GM12878 (cell line): Measurements from ENCODE around the gene MAGI2. TPM values are rescaled to one million over a fixed set of nuclear protein-coding genes. Genes with fewer than 3 reads are reported as not detected.

Experiments
- ATAC-seq: fragments of 200-7000 bp; cut with Tn5 transposase; 3 replicates; pipeline ENCODE4 v1.9.1; 2020; ENCODE audit warnings: mild to moderate bottlenecking, moderate library complexity
- BruUV-seq: library from RNA; stranded (reverse); fragments of 400-500 nt; replicated peaks from 2 replicates; lab custom pipeline; 2021; lab: Mats Ljungman, UMichigan
- CTCF ChIA-PET: fragments of 300-600 bp; sonication (Branson Sonifier 250); formaldehyde crosslinking; extraction: SDS; loops from one replicate; lab custom pipeline; 2021; ENCODE audit warnings: inconsistent platforms; lab: Yijun Ruan, JAX
- POLR2A ChIA-PET: fragments of 350-600 bp; formaldehyde crosslinking; extraction: SDS; loops from one replicate; lab custom pipeline; 2021; ENCODE audit warnings: inconsistent platforms; lab: Charles Lee
- RAD21 ChIA-PET: fragments of 300-600 bp; sonication (Branson Sonifier 250); formaldehyde crosslinking; loops from one replicate; lab custom pipeline; 2023; ENCODE audit warnings: antibody characterized with exemption; ENCODE audit not compliant: unreplicated experiment; lab: Charles Lee
- SMC1A ChIA-PET: fragments of 300-600 bp; sonication (Branson Sonifier 250); formaldehyde crosslinking; loops from one replicate; lab custom pipeline; 2023; ENCODE audit not compliant: unreplicated experiment, uncharacterized antibody; lab: Charles Lee
- DNase-seq: peaks from one replicate; pipeline ENCODE4 v3.0.0-alpha.2; 2011; ENCODE audit warnings: low read depth, low spot score
- FAIRE-seq: peaks from 3 replicates; lab custom pipeline; 2011; peaks lifted over from hg19 to GRCh38; lab: Jason Lieb, UNC
- H2AFZ ChIP-seq: 2 replicates; pipeline ENCODE4 v1.6.0; 2011; ENCODE audit warnings: low read depth, low read length, control low read depth; ENCODE audit not compliant: control insufficient read depth
- H3K27ac ChIP-seq: 2 replicates; pipeline ENCODE4 v1.5.1; 2011; ENCODE audit warnings: control low read depth; ENCODE audit not compliant: control insufficient read depth, insufficient read depth
- H3K27me3 ChIP-seq, 2 experiments: replicated peaks in 1 of 2; 2 replicates each; pipeline versions ENCODE4 v1.6.0 to v1.6.1; 2011; ENCODE audit warnings: low read length in 1 of 2; ENCODE audit not compliant: control insufficient read depth in 2 of 2, insufficient read depth in 2 of 2
- H3K36me3 ChIP-seq, 2 experiments: 2 replicates each; pipeline ENCODE4 v1.5.1; 2011; ENCODE audit warnings: low read length in 1 of 2; ENCODE audit not compliant: control insufficient read depth in 2 of 2, insufficient read depth in 2 of 2
- H3K4me1 ChIP-seq: 2 replicates; pipeline ENCODE4 v1.6.1; 2011; ENCODE audit warnings: mild to moderate bottlenecking, low read length, moderate library complexity, mixed read lengths; ENCODE audit not compliant: control insufficient read depth, insufficient read depth
- H3K4me2 ChIP-seq: 2 replicates; pipeline ENCODE4 v1.6.0; 2011; ENCODE audit warnings: control low read depth; ENCODE audit not compliant: control insufficient read depth, insufficient read depth
- H3K4me3 ChIP-seq: fragments of 200-600 bp; sonication (generic); 2 replicates; pipeline ENCODE4 v1.5.1; 2016
- H3K79me2 ChIP-seq: 2 replicates; pipeline ENCODE4 v1.6.0; 2011; ENCODE audit warnings: low read length; ENCODE audit not compliant: control insufficient read depth, insufficient read depth
- H3K9ac ChIP-seq: 2 replicates; pipeline ENCODE4 v1.8.0; 2011; ENCODE audit warnings: low read length, control low read depth, mixed read lengths; ENCODE audit not compliant: control insufficient read depth, insufficient read depth
- H3K9me3 ChIP-seq: replicated peaks from 3 replicates; pipeline ENCODE4 v1.5.1; 2011; ENCODE audit warnings: mild to moderate bottlenecking, low read length; ENCODE audit not compliant: control insufficient read depth, insufficient read depth
- H4K20me1 ChIP-seq: 2 replicates; pipeline ENCODE4 v1.6.0; 2011; ENCODE audit not compliant: control insufficient read depth, insufficient read depth
- CBFB ChIP-seq: IDR thresholded peaks from 2 replicates; pipeline ENCODE4 v1.6.1; 2016; ENCODE audit warnings: antibody characterized with exemption, low read depth
- CREB1 ChIP-seq: IDR thresholded peaks from 2 replicates; pipeline ENCODE4 v1.6.1; 2012; ENCODE audit warnings: low read depth, mild to moderate bottlenecking, inconsistent platforms
- ETV6 ChIP-seq, 2 experiments: fragments of 450-650 bp in 1 of 2; IDR thresholded peaks in 1 of 2; conservative IDR thresholded peaks in 1 of 2; 2 replicates each; pipeline ENCODE4 v1.6.1; 2014; ENCODE audit warnings: antibody characterized with exemption in 1 of 2, borderline replicate concordance in 1 of 2, low read depth in 1 of 2, mild to moderate bottlenecking in 1 of 2, moderate library complexity in 1 of 2
- FOXM1 ChIP-seq: IDR thresholded peaks from 2 replicates; pipeline ENCODE4 v1.6.1; 2012; ENCODE audit warnings: low read depth, mild to moderate bottlenecking, inconsistent platforms, low read length, moderate library complexity
- IKZF1 ChIP-seq: fragments of 450-650 bp; conservative IDR thresholded peaks from 2 replicates; pipeline ENCODE4 v1.6.1; 2017; ENCODE audit warnings: antibody characterized with exemption, mild to moderate bottlenecking
- LARP7 ChIP-seq: fragments of 450-650 bp; IDR thresholded peaks from 2 replicates; pipeline ENCODE4 v1.6.1; 2017; ENCODE audit warnings: mild to moderate bottlenecking
- MTA3 ChIP-seq: IDR thresholded peaks from 2 replicates; pipeline ENCODE4 v1.6.1; 2012; ENCODE audit warnings: low read length, inconsistent platforms, borderline replicate concordance
- MYB ChIP-seq: fragments of 150-350 bp; IDR thresholded peaks from 2 replicates; pipeline ENCODE4 v1.6.1; 2014; ENCODE audit warnings: mild to moderate bottlenecking, low read depth, low read length, borderline replicate concordance
- NKRF ChIP-seq: fragments of 450-650 bp; conservative IDR thresholded peaks from 2 replicates; pipeline ENCODE4 v1.6.1; 2017; ENCODE audit warnings: mild to moderate bottlenecking, moderate library complexity
- RAD51 ChIP-seq: fragments of 450-650 bp; IDR thresholded peaks from 2 replicates; pipeline ENCODE4 v1.6.1; 2016; ENCODE audit warnings: moderate library complexity, mild to moderate bottlenecking, inconsistent platforms
- STAT1 ChIP-seq: fragments of 450-650 bp; conservative IDR thresholded peaks from 2 replicates; pipeline ENCODE4 v1.6.1; 2014; ENCODE audit warnings: antibody characterized with exemption, mild to moderate bottlenecking
- STAT3 ChIP-seq: IDR thresholded peaks from 2 replicates; pipeline ENCODE4 v1.6.1; 2011; ENCODE audit warnings: low read depth, low read length, improper control_type of control experiment
- ZBTB40 ChIP-seq: fragments of 450-650 bp; IDR thresholded peaks from 2 replicates; pipeline ENCODE4 v1.6.1; 2016; ENCODE audit warnings: mild to moderate bottlenecking, moderate library complexity, borderline replicate concordance
- ZNF207 ChIP-seq: fragments of 450-650 bp; IDR thresholded peaks from 2 replicates; pipeline ENCODE4 v1.6.1; 2014; ENCODE audit warnings: antibody characterized with exemption, mild to moderate bottlenecking, borderline replicate concordance
- ZNF24 ChIP-seq: fragments of 450-650 bp; IDR thresholded peaks from 2 replicates; pipeline ENCODE4 v1.6.1; 2017; ENCODE audit warnings: antibody characterized with exemption, mild to moderate bottlenecking
- ZNF622 ChIP-seq: fragments of 450-650 bp; IDR thresholded peaks from 2 replicates; pipeline ENCODE4 v1.6.1; 2017; ENCODE audit warnings: mild to moderate bottlenecking, inconsistent platforms
- ZSCAN29 ChIP-seq: fragments of 450-650 bp; IDR thresholded peaks from 2 replicates; pipeline ENCODE4 v1.6.1; 2017; ENCODE audit warnings: mild to moderate bottlenecking, moderate library complexity
- ZZZ3 ChIP-seq: IDR thresholded peaks from 2 replicates; pipeline ENCODE4 v1.6.1; 2011; ENCODE audit warnings: low read depth; ENCODE audit not compliant: control insufficient read depth, insufficient read length
- WGBS: methylation state at CpG from one replicate; pipeline ENCODE4 v1.1.6; 2016; ENCODE audit warnings: low lambda C conversion rate; ENCODE audit not compliant: insufficient replicate concordance, insufficient coverage; ENCODE audit errors: missing lambda C conversion rate; 5-methylcytosine and 5-hydroxymethylcytosine counted together
- in situ Hi-C: fragments of 300-500 bp; cut with MboI; formaldehyde crosslinking; loops from 9 replicates; pipeline ENCODE4 v1.14.3; 2018; ENCODE audit warnings: mixed read lengths
- intact Hi-C: fragments of 100-400 bp; cut with micrococcal nuclease; formaldehyde crosslinking; loops from one replicate; pipeline ENCODE4 v1.14.2; 2022; ENCODE audit not compliant: unreplicated experiment
- polyA plus RNA-seq, 11 experiments: library from polyadenylated mRNA; depleted of rRNA in 4 of 11; unstranded in 6 of 11; stranded (reverse) in 5 of 11; fragments of >200 nt; fragmentation: Nextera tagmentation in 4 of 11; fragmentation: Illumina TruSeq in 1 of 11; extraction: Ambion mirVana in 4 of 11; extraction: Trizol in 1 of 11; gene quantifications; 1 replicate in 1 of 11; 2 replicates in 10 of 11; pipeline versions ENCODE4 v1.2.1 to v1.2.3, GENCODE V29; 2011 to 2016; ENCODE audit warnings: inconsistent platforms in 2 of 11, missing spikeins in 2 of 11, low read depth in 1 of 11
- total RNA-seq, 4 experiments: library from RNA; depleted of rRNA in 3 of 4; stranded (reverse); fragments of >200 nt in 3 of 4; fragmentation: Illumina TruSeq in 1 of 4; extraction: Trizol in 1 of 4; gene quantifications; 2 replicates each; pipeline versions ENCODE4 v1.2.1 to v1.2.3, GENCODE V29; 2013 to 2021

MAGI2 gene
- total and polyA plus RNA-seq, 10 of the 15 experiments (the other 5 are each of a cell fraction or from before 2014, with no cell fraction given): 0.01 to 0.31 (median 0.05) TPM; not detected in 2

DNA sequence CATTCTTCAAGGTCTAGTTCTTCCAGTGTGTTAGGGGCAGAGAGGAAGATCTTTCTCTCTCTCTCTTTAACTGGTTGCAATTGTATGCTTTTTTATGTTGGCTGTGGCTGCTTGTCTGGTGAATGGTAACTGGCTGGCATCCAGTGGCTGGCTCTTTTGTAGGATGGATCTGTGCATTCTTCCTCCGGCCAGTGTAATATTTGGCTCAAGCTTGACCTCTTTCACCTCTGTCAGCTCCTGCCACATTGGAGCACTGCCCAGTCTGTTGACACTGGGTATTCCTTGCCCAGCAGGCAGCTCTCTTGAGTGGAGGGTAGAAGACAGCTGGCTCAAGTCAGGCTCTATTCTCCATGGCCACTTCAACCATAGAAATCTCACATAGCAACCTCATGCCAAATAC lies 1126.6 kb downstream of the MAGI2 start:
- ChIA-PET CTCF (no interaction called here), POLR2A (no interaction called here), SMC1A (no interaction called here), RAD21 (no interaction called here)
- no peak overlapping the region for H3K27ac ChIP-seq
- H3K79me2 ChIP-seq: no peaks in the 10 kb centered on the region
- intact Hi-C loops: no loop called here
- no peaks in the 10 kb centered on the region for H3K4me1 ChIP-seq
- ATAC-seq: no peak
- in situ Hi-C loops: no loop called here
- WGBS: 28% methylated on average over 1 of the region's 1 CpG
- no TSS peak for BruUV-seq
- no peak overlapping the region for H3K4me3 ChIP-seq
- no peak overlapping the region for H3K4me2 ChIP-seq
- no peak for DNase-seq
- H4K20me1 ChIP-seq: no peaks in the 10 kb centered on the region
- H3K27me3 ChIP-seq: no peaks in the 10 kb centered on the region
- TF ChIP-seq NKRF (no peak), MTA3 (no peak), ZZZ3 (no peak), IKZF1 (no peak), ZNF24 (no peak), ZNF207 (no peak), ETV6 (conservative IDR thresholded peaks at IDR 0.05 in 1 of 2, IDR thresholded peaks at IDR 0.05 in 1 of 2; ENCODE audit: borderline replicate concordance in 1 of 2, low read depth in 1 of 2) (no peak), STAT1 (no peak), ZBTB40 (no peak), CBFB (no peak), LARP7 (no peak), RAD51 (no peak), ZSCAN29 (no peak), CREB1 (no peak), FOXM1 (no peak), MYB (no peak), STAT3 (no peak), ZNF622 (no peak)
- no peak overlapping the region for H3K9ac ChIP-seq
- no peak for FAIRE-seq
- H3K9me3 ChIP-seq: no peaks in the 10 kb centered on the region
- H3K36me3 ChIP-seq: no peaks in the 10 kb centered on the region
- no peak overlapping the region for H2AFZ ChIP-seq
